ENCODE results near the gene PDE4D. TPM values are rescaled to one million over a fixed set of nuclear protein-coding genes. Genes with fewer than 3 reads are reported as not detected.
A peak's percentile ranks its signal among the peaks of the same experiment; 100 is the strongest.

The PDE4D gene
- total and polyA plus RNA-seq, 10 of the 15 experiments (the other 5 are each of a cell fraction or from before 2014, with no cell fraction given) = 0.87 to 4.1 (median 2.2) TPM

GRCh38 chr5:59039296-59040023 lies 854.1 kb downstream of the PDE4D start:
- Histone ChIP-seq H2AFZ (ENCODE audit: control insufficient read depth, low read depth, low read length) (peak overlapping the region; percentile 39), H3K36me3 (ENCODE audit: control insufficient read depth in 2 of 2, insufficient read depth in 2 of 2, low read length in 1 of 2) (no peaks in the 10 kb centered on the region), H3K79me2 (ENCODE audit: control insufficient read depth, insufficient read depth, low read length) (no peaks in the 10 kb centered on the region), H3K4me3 (peak overlapping the region; percentile 53), H3K27ac (ENCODE audit: control insufficient read depth, insufficient read depth) (no peak overlapping the region), H3K9ac (ENCODE audit: control insufficient read depth, insufficient read depth, low read length) (no peak overlapping the region), H4K20me1 (ENCODE audit: control insufficient read depth, insufficient read depth) (no peaks in the 10 kb centered on the region), H3K4me2 (ENCODE audit: control insufficient read depth, insufficient read depth) (peak overlapping the region; percentile 90), H3K4me1 (ENCODE audit: control insufficient read depth, insufficient read depth, low read length) (peaks cover 5% of the 10 kb centered on the region; the same call in 1 of the 2 replicates), H3K27me3 (replicated peaks in 1 of 2; ENCODE audit: control insufficient read depth in 2 of 2, insufficient read depth in 2 of 2, low read length in 1 of 2) (peaks cover 7 to 33% of the 10 kb centered on the region in 2 experiments), H3K9me3 (replicated peaks; ENCODE audit: control insufficient read depth, insufficient read depth, low read length) (no peaks in the 10 kb centered on the region)
- ChIA-PET RAD21 (ENCODE audit: unreplicated experiment) (no interaction called here), SMC1A (ENCODE audit: uncharacterized antibody, unreplicated experiment) (no interaction called here), POLR2A (no interaction called here), CTCF (interaction anchor here (1.1 to 1.7 kb wide), 2 partner anchors 134 to 148 kb away, joined by 3 to 6 read pairs; no protein-coding TSS in a partner anchor)
- no peak for DNase-seq (ENCODE audit: low read depth, low spot score)
- no peak for FAIRE-seq
- BruUV-seq (replicated peaks) = no TSS peak
- intact Hi-C loops (cut with micrococcal nuclease; ENCODE audit: unreplicated experiment) = no loop called here
- in situ Hi-C loops (cut with MboI) = no loop called here
- ATAC-seq = peak; percentile 84
- 2% methylated on average over 84 of the region's 87 CpGs for WGBS (ENCODE audit: insufficient coverage, insufficient replicate concordance, low lambda C conversion rate, missing lambda C conversion rate)
- no peak for TF ChIP-seq CEBPB (IDR thresholded peaks at IDR 0.05; ENCODE audit: borderline replicate concordance in 1 of 2, low read depth in 2 of 2, low read length in 2 of 2)
- TF ChIP-seq ZBTB4 (CRISPR knock-in tag; IDR thresholded peaks at IDR 0.05) = no peak
- no peak for TF ChIP-seq BACH1 (IDR thresholded peaks at IDR 0.05; ENCODE audit: borderline replicate concordance)
- peak; percentile 46; the same call in 1 of the 2 replicates for TF ChIP-seq DPF2 (IDR thresholded peaks at IDR 0.05)
- TF ChIP-seq RAD21 (IDR thresholded peaks at IDR 0.05; ENCODE audit: insufficient read depth, low read depth, low read length) = no peak
- no peak for TF ChIP-seq NFYA (IDR thresholded peaks at IDR 0.05; ENCODE audit: borderline replicate concordance, low read depth, low read length)
- TF ChIP-seq SUZ12 (IDR thresholded peaks at IDR 0.05; ENCODE audit: unreplicated experiment) = peak; percentile 74
- TF ChIP-seq ETV6 (conservative IDR thresholded peaks at IDR 0.05 in 1 of 2, IDR thresholded peaks at IDR 0.05 in 1 of 2; ENCODE audit: borderline replicate concordance in 1 of 2, low read depth in 1 of 2) = no peak
- TF ChIP-seq KLF5 (IDR thresholded peaks at IDR 0.05; ENCODE audit: partially characterized antibody) = no peak
- TF ChIP-seq IKZF1 (conservative IDR thresholded peaks at IDR 0.05) = peak; percentile 72; the same call in 1 of the 2 replicates
- TF ChIP-seq CBX5 (IDR thresholded peaks at IDR 0.05; ENCODE audit: low read depth) = 0 out of 2 replicates have a peak, but pooled peaks have one; percentile 45
- no peak for TF ChIP-seq SMAD5 (IDR thresholded peaks at IDR 0.05; ENCODE audit: low read depth)
- TF ChIP-seq ZNF217 (IDR thresholded peaks at IDR 0.05) = no peak
- peak; percentile 27; the same call in 1 of the 2 replicates for TF ChIP-seq GATAD2B (conservative IDR thresholded peaks at IDR 0.05; ENCODE audit: low read depth)
- no peak for TF ChIP-seq E2F8 (IDR thresholded peaks at IDR 0.05; ENCODE audit: low read depth, partially characterized antibody)
- TF ChIP-seq YY1 (IDR thresholded peaks at IDR 0.05; ENCODE audit: low read depth, low read length) = no peak
- TF ChIP-seq USF1 (IDR thresholded peaks at IDR 0.05; ENCODE audit: borderline replicate concordance, extremely low read length, insufficient read depth, low read depth, low read length) = no peak

All from GM12878 (cell line).